SK-N-SH treated with all-trans-retinoic acid at 6 μM for 48 hours (cell line): ENCODE results near the gene THAP11.
A peak's percentile ranks its signal among the peaks of the same experiment; 100 is the strongest.

ENCODE experiments used
- ATAC-seq: fragments of 200-7000 bp; cut with Tn5 transposase; 3 replicates; pipeline ENCODE4 v1.9.1; 2020; ENCODE audit warnings: mild to moderate bottlenecking, moderate library complexity
- ARNTL ChIP-seq: fragments of 450-650 bp; formaldehyde crosslinking; IDR thresholded peaks from 2 replicates; pipeline ENCODE4 v1.5.0; 2020; ENCODE audit warnings: low read depth, mild to moderate bottlenecking, moderate library complexity, borderline replicate concordance
- BACH2 ChIP-seq: fragments of 250-450 bp; sonication (Bioruptor Pico); IDR thresholded peaks from 2 replicates; pipeline ENCODE4 v1.9.0; 2021; ENCODE audit warnings: mild to moderate bottlenecking, borderline replicate concordance
- CSDC2 ChIP-seq: fragments of 250-450 bp; sonication (Bioruptor Pico); IDR thresholded peaks from 2 replicates; pipeline ENCODE4 v1.5.0; 2020; ENCODE audit warnings: mild to moderate bottlenecking, moderate library complexity
- ESRRG ChIP-seq: fragments of 250-450 bp; sonication (Bioruptor Pico); IDR thresholded peaks from 2 replicates; pipeline ENCODE4 v1.6.1; 2021; ENCODE audit warnings: mild to moderate bottlenecking
- GLIS3 ChIP-seq: fragments of 250-450 bp; sonication (Bioruptor Pico); IDR thresholded peaks from 2 replicates; pipeline ENCODE4 v1.5.0; 2020; ENCODE audit warnings: mild to moderate bottlenecking, moderate library complexity
- ISL1 ChIP-seq: fragments of 250-450 bp; sonication (Bioruptor Pico); IDR thresholded peaks from 2 replicates; pipeline ENCODE4 v2.1.2; 2022; ENCODE audit warnings: mild to moderate bottlenecking, moderate library complexity
- OSR1 ChIP-seq: fragments of 250-450 bp; sonication (Bioruptor Pico); IDR thresholded peaks from 2 replicates; pipeline ENCODE4 v1.8.0; 2022; ENCODE audit warnings: moderate library complexity, mild to moderate bottlenecking, inconsistent platforms
- PPARA ChIP-seq: fragments of 250-450 bp; sonication (Bioruptor Pico); IDR thresholded peaks from 2 replicates; pipeline ENCODE4 v1.5.0; 2020; ENCODE audit warnings: mild to moderate bottlenecking, borderline replicate concordance
- RARB ChIP-seq: fragments of 250-450 bp; sonication (Bioruptor Pico); IDR thresholded peaks from 2 replicates; pipeline ENCODE4 v1.8.0; 2021; ENCODE audit warnings: mild to moderate bottlenecking, moderate library complexity
- SNAI2 ChIP-seq: fragments of 250-450 bp; sonication (Bioruptor Pico); IDR thresholded peaks from 2 replicates; pipeline ENCODE4 v1.5.0; 2020; ENCODE audit warnings: mild to moderate bottlenecking, moderate library complexity
- TCF4 ChIP-seq: fragments of 250-450 bp; sonication (Bioruptor Pico); IDR thresholded peaks from 2 replicates; pipeline ENCODE4 v1.8.0; 2021; ENCODE audit warnings: mild to moderate bottlenecking, moderate library complexity, borderline replicate concordance
- TOX ChIP-seq: fragments of 250-450 bp; sonication (Bioruptor Pico); IDR thresholded peaks from 2 replicates; pipeline ENCODE4 v1.8.0; 2021; ENCODE audit warnings: mild to moderate bottlenecking, moderate library complexity, borderline replicate concordance
- ZC3H10 ChIP-seq: fragments of 250-450 bp; sonication (Bioruptor Pico); IDR thresholded peaks from 2 replicates; pipeline ENCODE4 v1.5.1; 2021; ENCODE audit warnings: mild to moderate bottlenecking, moderate library complexity
- ZFP3 ChIP-seq: fragments of 250-450 bp; sonication (Bioruptor Pico); IDR thresholded peaks from 2 replicates; pipeline ENCODE4 v1.5.0; 2020; ENCODE audit warnings: mild to moderate bottlenecking, moderate library complexity
- ZFP30 ChIP-seq: fragments of 450-650 bp; formaldehyde crosslinking; IDR thresholded peaks from 2 replicates; pipeline ENCODE4 v1.5.0; 2022; ENCODE audit warnings: mild to moderate bottlenecking, moderate library complexity
- ZNF565 ChIP-seq: fragments of 450-650 bp; formaldehyde crosslinking; conservative IDR thresholded peaks from 2 replicates; pipeline ENCODE4 v1.5.0; 2020; ENCODE audit warnings: low read depth, mild to moderate bottlenecking, moderate library complexity
- ZNF70 ChIP-seq: fragments of 450-650 bp; formaldehyde crosslinking; IDR thresholded peaks from 2 replicates; pipeline ENCODE4 v1.5.0; 2020; ENCODE audit warnings: mild to moderate bottlenecking, moderate library complexity
- ZNF8 ChIP-seq: fragments of 450-650 bp; formaldehyde crosslinking; IDR thresholded peaks from 2 replicates; pipeline ENCODE4 v1.5.0; 2020; ENCODE audit warnings: mild to moderate bottlenecking, moderate library complexity
- TF ChIP-seq, protein P1 (sequence below): fragments of 250-450 bp; sonication (Bioruptor Pico); IDR thresholded peaks from 2 replicates; pipeline ENCODE4 v1.8.0; 2020; ENCODE audit warnings: mild to moderate bottlenecking, moderate library complexity, borderline replicate concordance
- TF ChIP-seq, protein P2 (sequence below): fragments of 250-450 bp; sonication (Bioruptor Pico); IDR thresholded peaks from 2 replicates; pipeline ENCODE4 v1.8.0; 2021; ENCODE audit warnings: low read depth, mild to moderate bottlenecking, moderate library complexity, borderline replicate concordance
- TF ChIP-seq, protein P3 (sequence below): fragments of 250-450 bp; sonication (Bioruptor Pico); IDR thresholded peaks from 2 replicates; pipeline ENCODE4 v1.5.0; 2020; ENCODE audit warnings: mild to moderate bottlenecking, moderate library complexity
- TF ChIP-seq, protein P4 (sequence below): fragments of 250-450 bp; sonication (Bioruptor Pico); IDR thresholded peaks from 2 replicates; pipeline ENCODE4 v1.5.1; 2020; ENCODE audit warnings: low read depth, mild to moderate bottlenecking, moderate library complexity
- TF ChIP-seq, protein P5 (sequence below): fragments of 250-450 bp; sonication (Bioruptor Pico); IDR thresholded peaks from 2 replicates; pipeline ENCODE4 v1.5.1; 2021; ENCODE audit warnings: mild to moderate bottlenecking, moderate library complexity

The THAP11 gene

DNA sequence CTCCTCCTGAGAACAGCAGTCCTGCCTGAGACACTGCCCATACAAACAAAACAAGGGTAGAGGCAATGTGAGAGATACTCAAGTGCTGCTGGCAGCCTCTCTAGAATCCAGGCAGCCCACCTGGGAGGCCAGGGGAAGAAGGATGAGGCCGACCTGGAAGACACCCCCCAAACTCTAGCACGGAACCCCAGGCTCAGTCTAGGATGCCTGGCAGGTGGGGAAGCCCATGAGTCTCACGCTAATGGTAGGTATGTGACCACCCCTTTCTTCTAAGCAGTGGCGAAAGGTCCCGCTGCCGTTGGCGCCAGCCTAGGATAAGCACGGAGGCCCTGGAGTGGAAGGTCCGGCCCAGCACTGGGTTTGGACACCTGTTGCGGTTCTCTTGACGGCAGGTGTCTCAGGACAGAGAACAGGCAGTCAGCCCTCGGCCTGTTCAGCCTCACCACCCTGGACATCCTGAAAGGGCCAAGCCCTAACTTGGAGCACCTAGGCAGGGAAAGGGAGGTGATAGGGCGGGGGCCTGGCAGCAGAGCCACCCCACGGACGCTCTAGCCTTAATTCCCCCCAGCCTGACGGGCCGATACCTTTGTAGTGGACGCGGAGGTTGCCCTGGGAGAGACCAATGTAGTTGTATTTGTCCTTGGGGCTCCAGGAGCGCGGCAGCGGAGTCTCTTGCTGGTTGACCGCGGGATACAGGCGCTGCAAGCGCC is 36.2 kb upstream of the THAP11 start (continued):
- TF ChIP-seq, protein P1, sequence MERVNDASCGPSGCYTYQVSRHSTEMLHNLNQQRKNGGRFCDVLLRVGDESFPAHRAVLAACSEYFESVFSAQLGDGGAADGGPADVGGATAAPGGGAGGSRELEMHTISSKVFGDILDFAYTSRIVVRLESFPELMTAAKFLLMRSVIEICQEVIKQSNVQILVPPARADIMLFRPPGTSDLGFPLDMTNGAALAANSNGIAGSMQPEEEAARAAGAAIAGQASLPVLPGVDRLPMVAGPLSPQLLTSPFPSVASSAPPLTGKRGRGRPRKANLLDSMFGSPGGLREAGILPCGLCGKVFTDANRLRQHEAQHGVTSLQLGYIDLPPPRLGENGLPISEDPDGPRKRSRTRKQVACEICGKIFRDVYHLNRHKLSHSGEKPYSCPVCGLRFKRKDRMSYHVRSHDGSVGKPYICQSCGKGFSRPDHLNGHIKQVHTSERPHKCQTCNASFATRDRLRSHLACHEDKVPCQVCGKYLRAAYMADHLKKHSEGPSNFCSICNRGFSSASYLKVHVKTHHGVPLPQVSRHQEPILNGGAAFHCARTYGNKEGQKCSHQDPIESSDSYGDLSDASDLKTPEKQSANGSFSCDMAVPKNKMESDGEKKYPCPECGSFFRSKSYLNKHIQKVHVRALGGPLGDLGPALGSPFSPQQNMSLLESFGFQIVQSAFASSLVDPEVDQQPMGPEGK (CRISPR knock-in tag): no peak
- no peak for TF ChIP-seq ARNTL (CRISPR knock-in tag)

DNA sequence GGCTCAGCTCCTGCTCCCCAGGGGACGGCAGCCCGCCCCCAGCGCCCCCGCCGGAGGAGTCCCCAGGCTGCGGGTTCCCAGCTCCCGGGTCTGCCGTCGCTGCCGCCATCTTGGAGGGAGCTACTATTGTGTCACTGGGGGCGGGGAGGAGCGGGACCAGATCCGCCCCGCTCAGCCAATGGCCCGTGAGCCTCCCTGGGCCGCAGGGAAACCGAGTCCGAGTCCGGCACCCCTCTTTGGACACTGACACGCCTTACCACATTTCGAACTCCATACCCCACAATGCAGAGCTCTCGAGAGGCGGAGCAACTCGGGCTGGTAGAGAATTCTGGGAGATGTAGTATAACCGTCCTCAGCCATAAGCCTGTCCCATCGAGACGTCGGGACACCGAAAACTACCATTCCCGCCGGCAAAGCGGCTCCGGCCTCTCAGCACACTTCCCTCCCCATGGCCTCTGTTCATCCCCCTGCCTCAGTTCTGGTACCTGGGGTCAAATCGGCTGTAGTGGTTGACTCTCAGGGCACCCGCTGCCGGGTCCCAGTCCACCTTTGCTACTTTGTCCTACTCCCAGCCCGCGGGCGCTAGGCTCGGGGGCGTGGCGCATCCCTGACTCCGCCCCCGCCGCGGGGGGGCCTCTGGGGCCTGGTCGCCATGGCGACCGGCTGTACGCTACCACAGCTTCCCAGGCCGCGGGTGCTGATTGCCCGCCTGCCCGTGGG is 35.5 kb upstream of the THAP11 start, which contains the start of the genes RANBP10 and TSNAXIP1:
Gene RANBP10 (minus strand): TSS at position 133 of the 720 bp plus-strand sequence. CDS start 24 bp downstream, at position 109.
Gene TSNAXIP1 (plus strand): TSS at position 462 of the 720 bp plus-strand sequence. CDS start 261 bp downstream, outside the sequence.
- no peak for TF ChIP-seq RARB (CRISPR knock-in tag)
- TF ChIP-seq GLIS3 (CRISPR knock-in tag): no peak
- TF ChIP-seq TCF4 (CRISPR knock-in tag): no peak
- no peak for TF ChIP-seq ZNF565 (CRISPR knock-in tag)
- TF ChIP-seq PPARA (CRISPR knock-in tag): no peak
- no peak for TF ChIP-seq TOX
- TF ChIP-seq ARNTL (CRISPR knock-in tag): no peak
- no peak for TF ChIP-seq ISL1
- TF ChIP-seq, protein P2, sequence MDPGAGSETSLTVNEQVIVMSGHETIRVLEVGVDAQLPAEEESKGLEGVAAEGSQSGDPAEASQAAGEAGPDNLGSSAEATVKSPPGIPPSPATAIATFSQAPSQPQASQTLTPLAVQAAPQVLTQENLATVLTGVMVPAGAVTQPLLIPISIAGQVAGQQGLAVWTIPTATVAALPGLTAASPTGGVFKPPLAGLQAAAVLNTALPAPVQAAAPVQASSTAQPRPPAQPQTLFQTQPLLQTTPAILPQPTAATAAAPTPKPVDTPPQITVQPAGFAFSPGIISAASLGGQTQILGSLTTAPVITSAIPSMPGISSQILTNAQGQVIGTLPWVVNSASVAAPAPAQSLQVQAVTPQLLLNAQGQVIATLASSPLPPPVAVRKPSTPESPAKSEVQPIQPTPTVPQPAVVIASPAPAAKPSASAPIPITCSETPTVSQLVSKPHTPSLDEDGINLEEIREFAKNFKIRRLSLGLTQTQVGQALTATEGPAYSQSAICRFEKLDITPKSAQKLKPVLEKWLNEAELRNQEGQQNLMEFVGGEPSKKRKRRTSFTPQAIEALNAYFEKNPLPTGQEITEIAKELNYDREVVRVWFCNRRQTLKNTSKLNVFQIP (CRISPR knock-in tag): no peak
- peak; percentile 19; the same call in 1 of the 2 replicates for TF ChIP-seq ZNF8 (CRISPR knock-in tag)
- no peak; the same call in 1 of the 2 replicates for TF ChIP-seq ZFP3 (CRISPR knock-in tag)
- TF ChIP-seq, protein P3, sequence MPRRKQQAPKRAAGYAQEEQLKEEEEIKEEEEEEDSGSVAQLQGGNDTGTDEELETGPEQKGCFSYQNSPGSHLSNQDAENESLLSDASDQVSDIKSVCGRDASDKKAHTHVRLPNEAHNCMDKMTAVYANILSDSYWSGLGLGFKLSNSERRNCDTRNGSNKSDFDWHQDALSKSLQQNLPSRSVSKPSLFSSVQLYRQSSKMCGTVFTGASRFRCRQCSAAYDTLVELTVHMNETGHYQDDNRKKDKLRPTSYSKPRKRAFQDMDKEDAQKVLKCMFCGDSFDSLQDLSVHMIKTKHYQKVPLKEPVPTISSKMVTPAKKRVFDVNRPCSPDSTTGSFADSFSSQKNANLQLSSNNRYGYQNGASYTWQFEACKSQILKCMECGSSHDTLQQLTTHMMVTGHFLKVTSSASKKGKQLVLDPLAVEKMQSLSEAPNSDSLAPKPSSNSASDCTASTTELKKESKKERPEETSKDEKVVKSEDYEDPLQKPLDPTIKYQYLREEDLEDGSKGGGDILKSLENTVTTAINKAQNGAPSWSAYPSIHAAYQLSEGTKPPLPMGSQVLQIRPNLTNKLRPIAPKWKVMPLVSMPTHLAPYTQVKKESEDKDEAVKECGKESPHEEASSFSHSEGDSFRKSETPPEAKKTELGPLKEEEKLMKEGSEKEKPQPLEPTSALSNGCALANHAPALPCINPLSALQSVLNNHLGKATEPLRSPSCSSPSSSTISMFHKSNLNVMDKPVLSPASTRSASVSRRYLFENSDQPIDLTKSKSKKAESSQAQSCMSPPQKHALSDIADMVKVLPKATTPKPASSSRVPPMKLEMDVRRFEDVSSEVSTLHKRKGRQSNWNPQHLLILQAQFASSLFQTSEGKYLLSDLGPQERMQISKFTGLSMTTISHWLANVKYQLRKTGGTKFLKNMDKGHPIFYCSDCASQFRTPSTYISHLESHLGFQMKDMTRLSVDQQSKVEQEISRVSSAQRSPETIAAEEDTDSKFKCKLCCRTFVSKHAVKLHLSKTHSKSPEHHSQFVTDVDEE (CRISPR knock-in tag): peak; percentile 84
- TF ChIP-seq ZC3H10 (CRISPR knock-in tag): no peak
- no peak for TF ChIP-seq OSR1 (CRISPR knock-in tag)
- TF ChIP-seq BACH2 (CRISPR knock-in tag): no peak
- TF ChIP-seq CSDC2 (CRISPR knock-in tag): 0 out of 2 replicates have a peak, but pooled peaks have one; percentile 60
- TF ChIP-seq SNAI2 (CRISPR knock-in tag): no peak
- no peak for TF ChIP-seq ESRRG (CRISPR knock-in tag)
- TF ChIP-seq, protein P4, sequence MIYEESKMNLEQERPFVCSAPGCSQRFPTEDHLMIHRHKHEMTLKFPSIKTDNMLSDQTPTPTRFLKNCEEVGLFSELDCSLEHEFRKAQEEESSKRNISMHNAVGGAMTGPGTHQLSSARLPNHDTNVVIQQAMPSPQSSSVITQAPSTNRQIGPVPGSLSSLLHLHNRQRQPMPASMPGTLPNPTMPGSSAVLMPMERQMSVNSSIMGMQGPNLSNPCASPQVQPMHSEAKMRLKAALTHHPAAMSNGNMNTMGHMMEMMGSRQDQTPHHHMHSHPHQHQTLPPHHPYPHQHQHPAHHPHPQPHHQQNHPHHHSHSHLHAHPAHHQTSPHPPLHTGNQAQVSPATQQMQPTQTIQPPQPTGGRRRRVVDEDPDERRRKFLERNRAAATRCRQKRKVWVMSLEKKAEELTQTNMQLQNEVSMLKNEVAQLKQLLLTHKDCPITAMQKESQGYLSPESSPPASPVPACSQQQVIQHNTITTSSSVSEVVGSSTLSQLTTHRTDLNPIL (CRISPR knock-in tag): no peak
- TF ChIP-seq, protein P1 (CRISPR knock-in tag): peak; percentile 43; the same call in 1 of the 2 replicates
- TF ChIP-seq ZFP30: no peak
- TF ChIP-seq, protein P5, sequence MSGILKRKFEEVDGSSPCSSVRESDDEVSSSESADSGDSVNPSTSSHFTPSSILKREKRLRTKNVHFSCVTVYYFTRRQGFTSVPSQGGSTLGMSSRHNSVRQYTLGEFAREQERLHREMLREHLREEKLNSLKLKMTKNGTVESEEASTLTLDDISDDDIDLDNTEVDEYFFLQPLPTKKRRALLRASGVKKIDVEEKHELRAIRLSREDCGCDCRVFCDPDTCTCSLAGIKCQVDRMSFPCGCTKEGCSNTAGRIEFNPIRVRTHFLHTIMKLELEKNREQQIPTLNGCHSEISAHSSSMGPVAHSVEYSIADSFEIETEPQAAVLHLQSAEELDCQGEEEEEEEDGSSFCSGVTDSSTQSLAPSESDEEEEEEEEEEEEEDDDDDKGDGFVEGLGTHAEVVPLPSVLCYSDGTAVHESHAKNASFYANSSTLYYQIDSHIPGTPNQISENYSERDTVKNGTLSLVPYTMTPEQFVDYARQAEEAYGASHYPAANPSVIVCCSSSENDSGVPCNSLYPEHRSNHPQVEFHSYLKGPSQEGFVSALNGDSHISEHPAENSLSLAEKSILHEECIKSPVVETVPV (CRISPR knock-in tag): no peak
- no peak for TF ChIP-seq ZNF70 (CRISPR knock-in tag)
- TF ChIP-seq, all 23 proteins: peak for 4
- peak; percentile 98 for ATAC-seq
